Measurements from ENCODE around the gene LRRC32. TPM values are rescaled to one million over a fixed set of nuclear protein-coding genes. Genes with fewer than 3 reads are reported as not detected.

Gene LRRC32
- total RNA-seq, 6 donors from 2014 or later = 41.3 to 118 (median 60.3) TPM

DNA sequence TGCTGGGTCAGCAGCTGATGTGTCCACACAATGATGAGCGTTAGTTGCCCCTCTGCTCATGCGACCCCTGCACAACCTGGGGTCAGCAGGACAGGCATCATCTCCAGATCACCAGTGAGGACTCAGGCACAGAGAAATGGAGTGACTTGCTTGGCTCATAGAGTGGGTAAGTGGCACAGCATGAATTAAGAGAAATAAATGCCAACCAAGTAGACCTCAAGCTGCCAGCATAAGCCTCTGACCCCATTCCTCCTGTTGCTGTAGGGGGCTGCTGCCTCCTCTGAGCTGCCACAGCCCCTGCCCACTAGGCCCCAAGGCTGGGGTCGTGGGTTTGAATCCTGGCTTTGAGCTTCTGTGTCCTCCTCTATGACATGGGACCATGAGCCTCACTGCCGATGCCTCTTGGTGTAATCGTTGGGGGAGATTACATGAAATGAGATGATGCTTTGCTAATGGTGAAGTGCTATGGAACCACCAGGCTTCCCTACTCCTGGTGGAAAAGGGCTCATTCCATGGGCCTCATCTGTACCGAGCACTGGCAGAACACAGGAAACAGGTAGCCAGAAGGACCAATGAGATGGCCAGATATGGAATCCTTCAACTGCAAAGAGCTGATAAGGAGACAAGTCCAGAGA lies 33.6 kb downstream of the LRRC32 start:
- no peak for DNase-seq
- no peaks in the 10 kb centered on the region for H3K36me3 ChIP-seq
- TF ChIP-seq POLR2AphosphoS5 (IDR thresholded peaks at IDR 0.05) = no peak
- 77% methylated on average over 5 to 6 of the region's 6 CpGs for whole genome bisulfite sequencing, 2 donors
- H3K27me3 ChIP-seq = no peaks in the 10 kb centered on the region
- peaks cover 18 to 26% (median 25%) of the 10 kb centered on the region in 4 donors for H3K4me1 ChIP-seq
- H3K4me3 ChIP-seq = no peak overlapping the region
- no peak for ATAC-seq (ENCODE audit: low FRiP score in 2 of 2)
- no peaks in the 10 kb centered on the region for H3K9me3 ChIP-seq
- H3K27ac ChIP-seq = peak overlapping the region; percentile 26 to 85 (median 75)

DNA sequence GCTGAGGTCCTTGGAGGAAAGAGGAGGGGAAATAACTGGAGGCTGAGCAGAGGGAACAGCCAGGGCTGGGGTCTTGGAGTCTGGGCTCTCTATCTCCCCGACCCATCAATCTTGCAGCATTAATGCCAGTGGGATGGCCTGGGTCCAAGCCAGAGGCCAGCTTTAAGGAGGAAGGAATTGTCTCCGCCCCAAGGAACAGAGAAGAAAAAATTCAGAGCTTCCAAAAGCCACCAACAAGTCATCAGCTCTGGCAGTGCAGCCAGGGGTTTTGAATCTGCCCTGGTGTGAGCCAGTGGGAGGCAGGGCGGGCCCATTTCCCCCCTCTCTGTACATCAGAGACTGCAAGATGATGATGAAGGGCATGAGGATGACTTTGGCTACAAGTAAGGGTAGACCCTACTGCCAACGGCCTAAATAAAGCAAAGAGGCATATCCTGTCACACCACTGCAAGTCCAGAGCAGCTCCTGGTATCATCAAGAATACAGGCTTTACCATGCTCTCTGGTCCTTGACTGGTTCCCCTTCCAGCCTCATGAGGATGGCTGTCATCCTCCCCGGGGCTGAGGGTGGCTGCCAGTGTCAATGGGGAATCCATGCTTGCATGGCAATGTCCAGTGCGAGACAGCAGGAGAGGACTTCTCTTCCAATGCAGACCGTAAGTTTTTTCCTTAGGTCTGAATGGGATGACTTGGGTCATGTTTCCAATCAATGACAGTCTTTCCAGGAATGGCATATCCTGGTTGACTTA lies 34.4 kb downstream of the LRRC32 start:
- DNase-seq (no peak), ATAC-seq (ENCODE audit: low FRiP score in 2 of 2) (no peak)
- no peaks in the 10 kb centered on the region for H3K27me3 ChIP-seq
- H3K4me3 ChIP-seq = no peak overlapping the region
- no peaks in the 10 kb centered on the region for H3K9me3 ChIP-seq
- peaks cover 18 to 30% (median 26%) of the 10 kb centered on the region in 4 donors for H3K4me1 ChIP-seq
- H3K36me3 ChIP-seq = no peaks in the 10 kb centered on the region
- WGBS, 2 donors = 72 to 75% methylated on average over 7 of the region's 7 CpGs
- TF ChIP-seq POLR2A (IDR thresholded peaks at IDR 0.05) = no peak
- no peak for TF ChIP-seq EP300 (IDR thresholded peaks at IDR 0.05)
- no peak for TF ChIP-seq POLR2AphosphoS5 (IDR thresholded peaks at IDR 0.05)
- TF ChIP-seq, protein P1, sequence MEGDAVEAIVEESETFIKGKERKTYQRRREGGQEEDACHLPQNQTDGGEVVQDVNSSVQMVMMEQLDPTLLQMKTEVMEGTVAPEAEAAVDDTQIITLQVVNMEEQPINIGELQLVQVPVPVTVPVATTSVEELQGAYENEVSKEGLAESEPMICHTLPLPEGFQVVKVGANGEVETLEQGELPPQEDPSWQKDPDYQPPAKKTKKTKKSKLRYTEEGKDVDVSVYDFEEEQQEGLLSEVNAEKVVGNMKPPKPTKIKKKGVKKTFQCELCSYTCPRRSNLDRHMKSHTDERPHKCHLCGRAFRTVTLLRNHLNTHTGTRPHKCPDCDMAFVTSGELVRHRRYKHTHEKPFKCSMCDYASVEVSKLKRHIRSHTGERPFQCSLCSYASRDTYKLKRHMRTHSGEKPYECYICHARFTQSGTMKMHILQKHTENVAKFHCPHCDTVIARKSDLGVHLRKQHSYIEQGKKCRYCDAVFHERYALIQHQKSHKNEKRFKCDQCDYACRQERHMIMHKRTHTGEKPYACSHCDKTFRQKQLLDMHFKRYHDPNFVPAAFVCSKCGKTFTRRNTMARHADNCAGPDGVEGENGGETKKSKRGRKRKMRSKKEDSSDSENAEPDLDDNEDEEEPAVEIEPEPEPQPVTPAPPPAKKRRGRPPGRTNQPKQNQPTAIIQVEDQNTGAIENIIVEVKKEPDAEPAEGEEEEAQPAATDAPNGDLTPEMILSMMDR (IDR thresholded peaks at IDR 0.05) = no peak
- peak overlapping the region; percentile 34 to 85 (median 75) for H3K27ac ChIP-seq

DNA sequence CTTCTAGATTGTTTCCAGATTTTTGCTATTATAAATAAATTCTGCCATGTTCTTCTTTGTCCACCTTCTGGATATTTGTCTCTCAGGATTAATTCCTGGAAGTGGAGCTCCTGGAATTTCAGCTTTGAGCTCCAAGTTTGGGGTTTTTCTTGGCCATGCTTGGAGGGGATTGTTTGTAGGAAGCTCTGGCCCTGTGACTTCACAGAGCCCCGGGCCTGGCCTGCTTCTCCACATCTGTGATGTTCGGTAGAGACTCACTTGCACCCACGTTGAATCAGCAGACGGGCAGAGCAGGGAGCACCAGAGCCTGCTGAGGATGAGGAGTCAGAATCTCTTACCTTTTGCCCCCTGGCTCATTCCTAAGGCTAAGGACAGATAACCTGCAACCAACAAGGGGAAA lies 35.7 kb downstream of the LRRC32 start:
- H3K27me3 ChIP-seq = no peaks in the 10 kb centered on the region
- H3K9me3 ChIP-seq = no peaks in the 10 kb centered on the region
- no peaks in the 10 kb centered on the region for H3K36me3 ChIP-seq
- peaks cover 23 to 40% (median 38%) of the 10 kb centered on the region in 4 donors for H3K4me1 ChIP-seq
- no peak for TF ChIP-seq POLR2A (IDR thresholded peaks at IDR 0.05)
- TF ChIP-seq, protein P1 (IDR thresholded peaks at IDR 0.05) = no peak
- TF ChIP-seq POLR2AphosphoS5 (IDR thresholded peaks at IDR 0.05) = no peak
- TF ChIP-seq EP300 (IDR thresholded peaks at IDR 0.05) = no peak
- H3K27ac ChIP-seq = peak overlapping the region in 2 of 4 donors; percentile 74 to 76
- whole genome bisulfite sequencing, 2 donors = 69 to 85% methylated on average over 4 of the region's 4 CpGs
- ATAC-seq (ENCODE audit: low FRiP score in 2 of 2) (no peak), DNase-seq (no peak)
- H3K4me3 ChIP-seq = no peak overlapping the region

DNA sequence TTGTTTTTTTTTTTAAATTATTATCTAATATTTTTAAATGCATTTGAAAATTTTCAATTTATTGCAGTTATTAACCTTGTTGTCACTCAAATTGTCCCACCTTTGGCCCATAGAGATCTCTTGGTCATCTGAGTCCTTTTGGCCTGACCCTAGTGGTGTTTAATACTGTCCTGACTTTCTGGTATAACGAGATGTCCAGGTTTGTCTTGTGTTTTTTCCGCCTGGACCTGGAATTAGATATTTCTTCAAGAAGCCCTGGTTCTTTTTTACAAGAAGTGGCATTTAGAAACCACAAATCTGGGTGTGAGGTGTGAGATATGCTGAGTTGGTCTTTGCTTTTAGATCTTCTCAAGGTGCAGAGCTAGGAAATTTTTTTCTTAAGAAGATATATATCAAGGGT lies 38.1 kb downstream of the LRRC32 start:
- Histone ChIP-seq H3K27ac (peak overlapping the region in 2 of 4 donors; percentile 87 to 88), H3K9me3 (no peaks in the 10 kb centered on the region), H3K4me1 (peaks cover 23 to 42% (median 36%) of the 10 kb centered on the region in 4 donors), H3K4me3 (no peak overlapping the region), H3K36me3 (no peaks in the 10 kb centered on the region), H3K27me3 (no peaks in the 10 kb centered on the region)
- WGBS, 2 donors = 88 to 90% methylated on average over 2 of the region's 2 CpGs
- ATAC-seq (ENCODE audit: low FRiP score in 2 of 2) (no peak), DNase-seq (no peak)
- TF ChIP-seq, protein P1 (IDR thresholded peaks at IDR 0.05) = no peak

DNA sequence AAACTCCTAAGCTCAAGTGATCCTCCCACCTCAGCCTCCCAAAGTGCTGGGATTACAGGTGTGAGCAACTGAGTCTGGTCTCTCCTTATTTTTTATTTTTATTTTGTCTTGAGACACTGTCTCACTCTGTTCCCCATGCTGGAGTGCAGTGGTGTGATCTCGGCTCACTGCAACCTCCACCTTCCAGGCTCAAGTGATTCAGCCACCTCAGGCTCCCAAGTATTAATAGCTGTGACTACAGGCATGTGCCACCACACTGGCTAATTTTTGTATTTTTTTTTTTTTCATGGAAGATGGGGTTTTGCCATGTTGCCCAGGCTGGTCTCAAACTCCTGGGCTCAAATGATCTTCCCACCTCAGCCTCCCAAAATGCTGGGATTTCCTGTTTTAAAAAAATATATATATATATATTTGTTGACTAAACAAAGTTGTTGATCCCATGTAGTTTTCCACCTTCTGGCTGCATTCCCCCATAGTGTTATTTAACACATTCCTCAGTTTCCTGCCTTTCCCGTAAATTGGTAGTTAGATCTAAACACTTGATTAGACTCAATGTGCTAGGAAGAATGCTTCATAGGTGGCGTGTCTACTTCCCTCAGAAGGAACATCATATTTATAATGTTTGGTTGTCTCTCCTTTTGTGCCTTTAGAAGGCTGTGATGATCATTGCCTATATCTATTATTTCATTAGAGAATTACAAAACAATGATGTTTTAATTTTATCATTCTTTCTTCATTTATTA lies 38.8 kb downstream of the LRRC32 start:
- DNase-seq (no peak), ATAC-seq (ENCODE audit: low FRiP score in 2 of 2) (no peak)
- H3K4me3 ChIP-seq = no peak overlapping the region
- H3K27ac ChIP-seq = peak overlapping the region; percentile 87 to 94 (median 89)
- H3K36me3 ChIP-seq = no peaks in the 10 kb centered on the region
- no peaks in the 10 kb centered on the region for H3K27me3 ChIP-seq
- peaks cover 20 to 37% (median 31%) of the 10 kb centered on the region in 4 donors for H3K4me1 ChIP-seq
- TF ChIP-seq POLR2A (IDR thresholded peaks at IDR 0.05) (no peak), POLR2AphosphoS5 (IDR thresholded peaks at IDR 0.05) (peak in 1 of 2 donors; percentile 59), EP300 (IDR thresholded peaks at IDR 0.05) (peak in 1 of 4 donors; percentile 56)
- TF ChIP-seq, protein P1 (IDR thresholded peaks at IDR 0.05) = no peak
- no peaks in the 10 kb centered on the region for H3K9me3 ChIP-seq
- 76 to 86% methylated on average over 3 of the region's 3 CpGs for WGBS, 2 donors
